Measurements from ENCODE around the gene KDM4B. TPM values are rescaled to one million over a fixed set of nuclear protein-coding genes. Genes with fewer than 3 reads are reported as not detected.

The KDM4B gene
- total and polyA plus RNA-seq, 2 of the 8 experiments (the other 6 are each of a cell fraction or from before 2014, with no cell fraction given): 12.0 to 31.9 TPM

DNA sequence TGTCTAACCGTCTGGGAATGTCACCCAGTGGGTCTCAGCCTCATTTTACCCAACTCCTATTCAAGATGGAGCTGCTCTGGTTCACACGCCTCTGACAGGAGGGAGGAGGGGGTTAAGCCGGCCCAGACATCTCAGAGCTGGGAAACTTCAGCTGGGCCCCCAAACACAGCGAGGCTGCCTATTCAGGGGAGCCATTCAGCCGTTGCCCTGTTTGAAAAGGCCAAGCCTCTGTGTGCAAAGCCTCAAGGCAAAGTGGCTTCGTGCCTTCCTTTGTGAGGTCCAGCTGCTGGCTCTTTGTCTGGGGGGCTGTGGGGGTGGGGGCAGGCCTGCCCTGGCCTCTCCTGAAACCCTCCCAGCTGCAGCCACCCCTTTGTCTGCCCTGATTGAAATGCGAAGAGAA is 224.3 kb downstream of the KDM4B start (continued):
- TF ChIP-seq, protein P1, sequence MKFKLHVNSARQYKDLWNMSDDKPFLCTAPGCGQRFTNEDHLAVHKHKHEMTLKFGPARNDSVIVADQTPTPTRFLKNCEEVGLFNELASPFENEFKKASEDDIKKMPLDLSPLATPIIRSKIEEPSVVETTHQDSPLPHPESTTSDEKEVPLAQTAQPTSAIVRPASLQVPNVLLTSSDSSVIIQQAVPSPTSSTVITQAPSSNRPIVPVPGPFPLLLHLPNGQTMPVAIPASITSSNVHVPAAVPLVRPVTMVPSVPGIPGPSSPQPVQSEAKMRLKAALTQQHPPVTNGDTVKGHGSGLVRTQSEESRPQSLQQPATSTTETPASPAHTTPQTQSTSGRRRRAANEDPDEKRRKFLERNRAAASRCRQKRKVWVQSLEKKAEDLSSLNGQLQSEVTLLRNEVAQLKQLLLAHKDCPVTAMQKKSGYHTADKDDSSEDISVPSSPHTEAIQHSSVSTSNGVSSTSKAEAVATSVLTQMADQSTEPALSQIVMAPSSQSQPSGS (IDR thresholded peaks at IDR 0.05; ENCODE audit: low read length): no peak
- TF ChIP-seq TBP (IDR thresholded peaks at IDR 0.05; ENCODE audit: low read depth, low read length) (peak; percentile 35; the same call in 1 of the 2 replicates), TAF1 (IDR thresholded peaks at IDR 0.05; ENCODE audit: low read depth, low read length) (peak; percentile 56; the same call in 1 of the 2 replicates), JUN (IDR thresholded peaks at IDR 0.05; ENCODE audit: low read depth, low read length) (no peak), SP4 (IDR thresholded peaks at IDR 0.05; ENCODE audit: low read length) (no peak), YY1 (IDR thresholded peaks at IDR 0.05; ENCODE audit: low read depth, low read length) (no peak), CREB1 (IDR thresholded peaks at IDR 0.05) (no peak), CTBP2 (IDR thresholded peaks at IDR 0.05; ENCODE audit: borderline replicate concordance, insufficient read depth, insufficient read length, low read length) (no peak), CEBPB (IDR thresholded peaks at IDR 0.05; ENCODE audit: low read depth, low read length) (no peak), RBBP5 (IDR thresholded peaks at IDR 0.05; ENCODE audit: borderline replicate concordance, low read depth, low read length) (peak; percentile 45; the same call in 1 of the 2 replicates), POLR2AphosphoS5 (IDR thresholded peaks at IDR 0.05; ENCODE audit: low read depth, low read length) (peak; percentile 61; the same call in 1 of the 2 replicates), NRF1 (IDR thresholded peaks at IDR 0.05; ENCODE audit: low read depth, low read length) (no peak), TCF12 (IDR thresholded peaks at IDR 0.05; ENCODE audit: low read depth, low read length) (peak; percentile 81; the same call in 1 of the 2 replicates), SUZ12 (IDR thresholded peaks at IDR 0.05; ENCODE audit: low read length) (no peak)
